ENCODE measurements around the gene GDPD3.

DNA sequence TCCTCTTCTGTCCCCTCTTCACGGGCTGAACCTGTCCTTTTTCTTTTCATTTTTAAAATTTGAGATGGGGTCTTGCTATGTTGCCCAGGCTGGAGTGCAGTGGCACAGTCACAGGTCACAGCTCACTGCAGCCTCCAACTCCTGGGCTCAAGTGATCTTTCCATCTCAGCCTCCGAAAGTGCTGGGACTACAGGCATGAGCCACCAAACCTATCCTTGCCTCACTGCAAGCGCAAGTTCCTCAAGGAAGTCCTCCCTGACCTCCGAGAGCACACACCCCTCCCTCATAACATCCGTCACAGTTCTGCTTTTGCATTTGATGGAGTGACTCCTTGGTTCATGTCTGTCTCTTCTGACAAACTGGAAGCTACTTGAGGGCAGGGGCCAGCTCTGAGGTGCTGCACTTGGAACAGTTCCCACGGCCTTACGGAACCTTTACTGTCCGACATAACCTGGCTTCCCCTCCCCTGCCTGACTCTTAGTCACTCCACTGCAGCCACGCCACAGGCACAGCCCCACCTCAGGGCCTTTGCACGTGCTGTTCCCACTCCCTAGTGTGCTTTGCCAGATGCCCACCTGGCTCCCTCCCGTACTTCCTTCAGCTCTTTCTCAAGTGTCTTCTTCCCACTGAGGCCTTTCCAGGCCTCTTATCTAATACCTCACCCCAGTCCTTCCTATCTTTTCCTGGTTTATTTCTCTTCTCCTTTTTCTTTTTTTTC, 26.0 kb downstream of the GDPD3 start:
- TF ChIP-seq POLR2AphosphoS5 (IDR thresholded peaks at IDR 0.05) = no peak
- TF ChIP-seq POLR2A (IDR thresholded peaks at IDR 0.05; ENCODE audit: low read depth) = no peak

Measured in esophagus muscularis mucosa (tissue), 2 donors.